NCI-H2196 treated with DMSO at 0.1 percent for 48 hours (cell line): ENCODE measurements around the gene SLC4A1.
"Not testable (repeated sequence)": the region's sequence is repeated elsewhere in the genome, so short reads cannot be mapped to it uniquely, and the experiment has no call there.

Experiments used
- DNase-seq: peaks from one replicate; lab custom pipeline; 2025; ENCODE audit not compliant: unreplicated experiment; lab: John Stamatoyannopoulos, UW

SLC4A1 gene

DNA sequence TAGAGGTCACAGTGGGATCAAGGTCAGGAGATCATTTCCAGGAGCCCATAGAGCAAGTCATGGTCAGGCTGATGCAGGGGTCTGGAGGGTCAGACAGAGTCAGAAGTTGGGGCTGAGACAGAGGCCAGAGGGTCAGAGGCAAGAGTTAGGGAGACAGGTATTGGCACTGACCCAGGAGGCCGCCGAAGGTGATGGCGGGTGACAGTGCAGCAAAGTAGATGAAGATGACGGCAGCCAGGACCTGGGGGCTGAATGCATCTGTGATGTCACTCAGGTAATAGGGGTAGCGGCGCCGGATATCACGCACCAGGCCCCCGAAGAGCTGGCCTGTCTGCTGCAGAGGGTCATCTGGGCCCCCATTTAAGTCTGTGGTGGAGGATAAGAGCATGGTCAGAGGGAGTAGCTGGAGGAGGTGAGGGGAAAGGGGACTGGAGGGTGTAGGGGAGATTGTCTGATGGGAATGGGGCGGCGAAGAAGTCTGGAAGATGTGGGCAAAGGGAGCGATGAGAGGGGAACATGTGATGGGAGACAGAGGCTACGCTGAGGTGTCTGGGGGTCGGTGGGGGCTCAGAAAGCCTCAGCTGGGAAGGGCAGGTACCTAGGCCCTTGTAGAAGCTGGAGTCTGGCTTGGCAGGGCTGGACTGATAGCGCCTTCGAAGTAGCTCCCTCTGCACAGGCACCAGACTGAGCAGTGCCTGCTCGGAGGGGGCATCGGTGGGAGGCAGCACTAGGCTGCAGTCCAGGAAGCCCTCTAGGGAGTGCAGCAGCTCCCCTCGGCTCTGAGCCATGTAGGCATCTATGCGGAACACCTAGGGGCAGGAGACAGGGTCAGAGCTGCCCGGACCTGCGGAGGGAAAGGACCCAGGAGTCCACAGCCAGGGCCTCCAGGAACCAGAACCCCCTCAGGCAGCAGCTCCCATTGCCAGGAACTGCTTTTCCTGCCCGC is 9.8 kb downstream of the SLC4A1 start:
- no peak for DNase-seq

DNA sequence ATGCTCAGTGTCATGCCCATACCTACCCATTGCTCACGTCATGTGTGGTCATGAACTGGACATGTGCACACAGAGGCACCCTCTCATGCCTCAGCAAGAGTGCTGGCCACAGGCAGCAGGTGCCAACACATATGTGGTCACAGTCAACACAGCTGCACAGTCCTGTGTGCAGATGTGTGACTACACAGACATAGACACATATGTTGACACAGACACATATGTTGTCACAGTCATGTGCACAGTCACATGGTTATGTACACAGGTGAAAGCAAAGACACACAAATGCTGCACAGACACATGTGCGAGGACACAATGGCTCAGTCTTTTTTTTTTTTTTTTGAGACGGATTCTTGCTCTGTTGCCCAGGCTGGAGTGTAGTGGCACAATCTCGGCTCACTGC is 11.3 kb downstream of the SLC4A1 start:
- no peak for DNase-seq

DNA sequence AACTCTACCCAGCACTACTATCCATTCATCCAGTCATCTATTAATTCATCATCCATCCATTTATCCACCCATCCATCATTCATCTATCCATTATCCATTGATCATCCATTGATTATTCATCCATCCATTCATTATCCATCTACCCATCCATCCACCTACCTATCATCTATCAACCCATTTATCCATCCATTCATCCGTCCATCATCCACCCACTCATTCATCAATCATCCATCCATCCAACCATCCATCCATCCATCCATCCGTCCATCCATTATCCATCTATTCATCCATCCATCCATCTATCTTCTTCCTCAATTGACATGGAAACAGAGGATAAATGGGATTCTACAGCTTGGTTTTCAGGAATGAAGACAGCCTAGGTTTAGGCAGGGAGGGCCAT is 12.0 kb downstream of the SLC4A1 start:
- no peak for DNase-seq

DNA sequence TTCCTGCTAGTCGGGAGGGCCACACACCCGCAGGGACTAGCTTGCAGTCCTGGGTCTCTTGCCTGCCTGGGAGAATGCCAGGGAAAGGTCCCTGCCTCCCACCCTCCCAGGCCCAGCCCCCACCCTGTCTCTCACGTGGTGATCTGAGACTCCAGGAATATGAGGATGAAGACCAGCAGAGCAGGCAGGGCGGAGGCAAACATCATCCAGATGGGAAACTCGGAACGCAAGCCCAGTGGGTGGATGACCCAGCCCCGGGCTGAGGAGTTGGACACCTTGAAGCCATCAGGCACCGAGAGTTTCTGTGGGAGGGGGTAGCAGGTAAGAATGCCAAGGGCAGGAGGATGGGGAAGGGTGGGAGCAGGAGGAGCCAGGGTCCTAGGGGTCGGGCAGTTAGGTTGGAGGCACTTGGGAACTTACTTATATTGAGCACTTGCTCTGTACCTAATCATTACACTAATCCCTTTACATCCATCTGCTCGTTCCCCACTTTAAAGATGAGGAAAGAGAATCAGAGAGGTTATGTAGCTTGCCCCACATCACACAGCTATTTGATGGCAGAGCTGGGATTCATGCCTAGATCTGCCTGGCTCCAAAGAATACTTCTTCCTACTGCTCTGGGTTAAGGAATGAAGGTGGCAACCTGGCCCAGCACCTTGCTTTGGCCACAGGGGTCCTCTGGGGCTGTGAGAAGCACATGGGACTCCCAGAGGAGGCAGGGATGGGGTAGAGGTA is 13.4 kb downstream of the SLC4A1 start:
- DNase-seq: no peak

DNA sequence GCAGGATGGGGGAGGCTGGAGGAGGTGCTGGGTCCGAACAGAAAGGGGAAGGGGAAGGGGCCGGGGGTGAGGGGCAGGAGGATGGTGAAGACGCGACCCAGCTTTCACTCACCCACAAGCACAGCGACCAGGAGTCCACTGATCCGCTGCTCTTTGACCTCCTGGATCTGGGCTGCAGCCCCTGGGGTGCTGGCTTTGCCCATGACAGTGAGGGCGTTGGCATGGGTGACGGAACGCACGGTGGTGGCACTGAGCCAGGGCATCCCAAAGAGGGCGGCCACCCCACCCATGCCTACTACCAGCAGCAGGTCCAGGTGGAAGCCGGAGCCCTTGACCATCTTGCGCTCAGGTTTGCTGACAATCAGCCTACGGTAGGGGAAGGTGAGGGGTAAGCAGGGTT is 14.9 kb downstream of the SLC4A1 start:
- DNase-seq: no peak

DNA sequence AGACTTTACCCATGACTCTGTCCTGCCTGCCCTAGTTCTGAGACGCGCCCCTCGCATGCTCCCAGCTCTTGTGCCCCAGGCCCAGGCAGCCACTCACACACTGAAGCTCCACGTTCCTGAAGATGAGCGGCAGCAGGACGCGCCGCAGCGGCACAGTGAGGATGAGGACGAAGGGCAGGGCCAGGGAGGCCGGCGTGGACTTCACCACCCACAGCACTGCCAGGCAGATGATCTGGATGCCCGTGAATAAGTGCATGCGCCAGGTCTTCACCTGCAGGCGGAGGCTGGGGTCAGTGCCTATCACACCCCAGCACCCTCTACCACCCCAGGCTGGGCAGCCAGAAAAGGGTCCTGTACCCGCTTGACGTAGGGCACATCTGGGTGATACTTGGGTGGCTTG is 16.9 kb downstream of the SLC4A1 start:
- DNase-seq: no peak

DNA sequence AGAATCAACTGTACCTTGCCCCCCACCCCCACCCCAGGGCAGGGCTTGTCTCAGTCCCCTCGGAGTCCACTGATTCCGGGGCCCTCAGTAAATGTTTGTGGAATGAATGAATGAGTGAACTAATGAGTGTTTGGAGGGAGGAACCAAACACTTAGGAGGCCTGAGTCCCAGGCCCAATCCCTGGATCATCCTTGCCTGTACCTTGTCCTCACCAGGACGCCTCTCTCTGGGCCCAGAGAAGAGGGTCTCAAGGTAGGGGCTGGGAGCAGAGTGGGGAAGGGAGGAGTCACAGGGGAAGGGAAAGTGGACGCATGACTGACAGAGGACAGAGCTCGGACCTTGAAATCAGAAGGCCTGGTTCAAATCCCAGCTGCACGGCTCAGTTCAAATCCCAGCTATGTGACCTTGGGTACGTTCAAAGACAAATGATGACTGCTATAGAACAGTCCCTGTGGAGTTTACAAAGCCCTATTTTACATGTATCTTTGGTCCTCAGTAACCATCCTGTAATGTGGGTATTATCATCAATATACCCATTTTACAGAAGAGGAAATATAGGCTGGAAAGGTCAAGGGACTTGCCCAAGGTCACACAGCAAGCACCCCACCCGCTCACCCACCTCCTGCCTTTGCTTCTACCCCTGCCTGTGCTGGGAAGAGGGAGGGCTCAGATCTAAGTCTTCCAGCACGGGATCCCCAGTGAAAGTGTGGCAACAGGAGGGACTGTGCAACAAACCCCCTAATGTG is 18.3 kb downstream of the SLC4A1 start:
- no peak for DNase-seq

DNA sequence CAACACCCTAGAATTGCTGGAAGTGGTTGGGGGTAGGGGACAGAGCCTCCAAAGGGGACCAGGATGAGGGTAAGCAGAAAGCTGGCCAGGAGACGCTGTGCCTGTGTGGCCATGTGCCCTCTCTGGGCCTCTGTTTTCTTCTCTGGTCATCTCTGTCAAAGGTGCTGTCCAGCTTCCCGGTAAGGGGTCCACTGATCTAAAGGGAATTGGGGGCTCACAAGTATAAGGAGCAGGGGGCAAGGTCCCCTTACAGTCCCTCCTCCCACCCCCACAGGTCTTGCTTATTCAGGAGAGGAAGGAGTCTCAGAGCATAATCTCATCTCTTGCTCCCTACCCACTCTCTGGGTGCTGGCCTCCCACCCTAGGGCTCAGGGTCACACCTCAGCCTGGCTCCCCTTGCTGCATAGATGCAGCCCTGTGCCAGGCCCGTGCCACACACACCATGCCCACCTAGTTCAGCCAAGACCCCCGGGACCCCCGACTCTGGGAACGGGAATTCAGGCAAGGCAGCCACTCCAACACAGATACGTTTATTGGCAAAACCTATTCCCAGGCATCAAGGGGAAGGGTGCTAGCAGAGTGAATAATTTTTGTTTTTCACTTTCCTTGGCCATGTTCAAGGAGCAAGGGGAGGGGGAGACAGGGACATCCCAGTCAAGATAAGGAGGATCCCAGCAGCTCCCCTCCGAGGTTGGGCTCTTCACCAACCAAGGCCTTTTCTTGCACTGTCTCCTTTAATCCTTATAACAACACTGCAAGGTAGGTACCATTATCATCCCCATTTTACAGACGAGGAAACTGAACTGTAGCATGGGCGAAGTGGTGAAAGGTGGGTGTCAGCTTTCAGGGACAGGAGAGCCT is 19.8 kb downstream of the SLC4A1 start:
- DNase-seq: no peak

DNA sequence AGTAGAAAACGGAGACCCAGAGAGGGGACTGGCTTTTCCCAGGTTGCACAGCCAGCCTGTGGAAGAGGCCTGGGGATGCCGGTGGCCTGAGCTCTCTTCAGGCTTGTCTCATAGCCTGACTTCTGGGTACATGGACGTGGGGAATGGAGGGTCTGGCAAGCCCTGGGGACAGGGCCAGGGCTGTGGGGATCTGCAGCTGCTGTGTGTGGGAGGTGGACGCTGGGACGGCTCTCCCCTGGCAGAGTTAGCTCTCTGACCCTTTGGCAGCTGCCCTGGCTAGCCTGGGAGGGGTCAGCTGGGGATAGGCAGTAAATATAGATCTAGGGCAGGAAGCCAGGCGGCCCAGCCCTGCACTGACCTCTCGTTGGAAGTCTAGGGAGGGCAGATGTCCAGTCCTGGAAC is 20.5 kb downstream of the SLC4A1 start:
- no peak for DNase-seq

DNA sequence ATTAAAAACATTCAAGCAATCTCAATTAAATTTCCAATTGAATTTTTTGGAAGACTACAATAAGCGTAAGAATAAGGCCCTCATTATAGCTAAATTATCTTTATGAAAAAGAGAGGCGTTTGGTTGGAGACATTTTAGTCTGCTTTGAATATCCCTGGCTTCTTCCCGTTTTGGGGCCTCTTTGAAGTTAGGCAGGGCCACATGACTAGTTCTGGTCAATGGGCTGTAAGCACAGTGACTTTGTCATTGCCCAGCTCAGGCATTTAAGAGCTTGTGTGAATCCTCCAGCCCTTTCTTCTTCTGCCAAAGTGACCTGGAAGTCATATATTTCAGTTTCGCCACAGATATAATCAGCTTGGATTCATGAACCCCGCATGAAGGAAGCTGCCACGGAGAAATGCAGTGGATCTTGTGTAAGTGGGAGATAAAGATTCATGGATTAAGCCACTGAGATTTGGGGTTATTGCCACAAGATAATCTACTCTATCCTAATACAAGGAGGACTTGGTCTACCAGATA is 26.8 kb downstream of the SLC4A1 start:
- DNase-seq: no peak

DNA sequence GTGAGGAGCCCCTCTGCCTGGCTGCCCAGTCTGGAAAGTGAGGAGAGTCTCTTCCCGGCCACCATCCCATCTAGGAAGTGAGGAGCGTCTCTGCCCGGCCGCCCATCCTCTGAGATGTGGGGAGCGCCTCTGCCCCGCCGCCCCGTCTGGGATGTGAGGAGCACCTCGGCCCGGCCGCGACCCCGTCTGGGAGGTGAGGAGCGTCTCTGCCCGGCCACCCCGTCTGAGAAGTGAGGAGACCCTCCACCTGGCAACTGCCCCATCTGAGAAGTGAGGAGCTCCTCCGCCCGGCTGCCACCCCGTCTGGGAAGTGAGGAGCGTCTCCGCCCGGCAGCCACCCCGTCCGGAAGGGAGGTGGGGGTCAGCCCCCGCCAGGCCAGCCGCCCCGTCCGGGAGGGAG is 30.0 kb downstream of the SLC4A1 start:
- not testable (repeated sequence) for DNase-seq

DNA sequence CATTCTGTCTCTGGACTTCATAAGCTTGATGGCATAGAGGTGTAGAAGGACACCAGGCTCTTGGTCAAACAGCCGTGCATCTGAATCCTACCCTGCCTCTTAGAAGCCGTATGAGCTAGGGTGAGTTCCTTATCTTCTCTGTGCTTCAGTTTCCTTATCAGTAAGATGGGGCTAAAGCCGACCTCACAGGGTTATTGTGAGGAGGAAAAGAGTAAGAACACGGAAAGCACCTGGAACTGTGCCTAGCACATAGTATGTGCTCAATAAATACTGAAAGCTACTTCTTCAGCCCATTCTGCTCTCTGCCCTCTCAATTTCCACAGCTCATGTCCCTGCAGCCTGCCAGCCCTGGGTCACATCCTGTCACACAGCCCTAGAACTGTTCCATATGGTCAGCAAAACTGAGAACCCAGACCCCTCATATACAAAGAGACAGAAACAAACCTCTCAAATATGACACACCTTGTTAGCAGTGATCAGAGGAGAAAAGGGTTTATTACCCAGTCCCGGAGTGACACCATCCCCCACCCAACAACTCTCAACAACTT is 31.4 kb downstream of the SLC4A1 start:
- DNase-seq: no peak

DNA sequence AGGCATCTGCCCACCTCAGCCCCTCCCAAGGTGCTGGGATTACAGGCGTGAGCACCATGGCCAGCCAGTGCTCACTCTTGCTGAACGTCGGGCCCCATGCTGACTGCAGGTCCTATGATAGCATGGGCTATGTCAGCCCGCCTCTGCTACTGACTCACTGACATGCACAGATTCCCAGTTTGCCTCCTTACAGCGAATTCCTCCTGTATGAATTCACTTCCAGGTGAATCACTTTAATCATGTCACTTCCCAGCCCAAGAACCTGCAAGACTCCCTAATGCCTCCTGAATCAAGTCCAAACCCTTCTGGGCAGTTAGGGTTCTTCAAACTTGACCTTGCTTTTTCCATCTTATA is 32.4 kb downstream of the SLC4A1 start:
- no peak for DNase-seq

DNA sequence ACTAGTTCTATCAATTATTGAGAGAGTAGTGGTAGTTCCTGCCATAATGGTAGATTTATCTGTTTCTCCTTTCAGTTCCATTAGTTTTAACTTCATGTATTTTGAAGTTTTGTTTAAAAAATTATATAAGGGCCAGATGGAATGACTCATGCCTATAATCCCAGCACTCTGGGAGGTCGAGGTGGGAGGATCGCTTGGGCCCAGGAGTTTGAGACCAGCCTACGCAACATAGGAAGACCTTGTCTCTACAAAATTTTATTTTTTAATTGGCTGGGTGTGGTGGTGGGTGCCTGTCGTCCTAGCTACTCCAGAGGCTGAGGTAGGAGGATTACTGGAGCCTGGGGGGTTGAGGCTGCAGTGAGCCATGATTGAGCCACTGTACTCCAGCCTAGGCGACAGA is 34.4 kb downstream of the SLC4A1 start:
- no peak for DNase-seq

DNA sequence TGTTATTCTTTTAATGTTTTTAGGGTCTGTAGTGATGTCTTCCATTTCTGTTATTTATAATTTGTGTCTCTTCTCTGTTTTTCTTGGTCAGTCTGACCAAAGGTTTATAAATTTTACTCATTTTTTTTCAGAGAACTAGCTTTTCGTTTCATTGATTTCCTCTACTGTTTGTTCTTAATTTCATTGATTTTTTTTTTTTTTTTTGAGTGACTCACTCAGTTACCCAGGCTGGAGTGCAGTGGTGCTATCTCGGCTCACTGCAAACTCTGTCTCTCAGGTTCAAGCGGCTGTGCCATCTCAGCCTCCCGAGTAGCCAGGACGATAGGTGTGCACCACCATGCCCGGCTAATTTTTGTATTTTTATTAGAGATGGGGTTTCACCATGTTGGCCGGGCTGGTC is 35.9 kb downstream of the SLC4A1 start:
- DNase-seq: no peak

DNA sequence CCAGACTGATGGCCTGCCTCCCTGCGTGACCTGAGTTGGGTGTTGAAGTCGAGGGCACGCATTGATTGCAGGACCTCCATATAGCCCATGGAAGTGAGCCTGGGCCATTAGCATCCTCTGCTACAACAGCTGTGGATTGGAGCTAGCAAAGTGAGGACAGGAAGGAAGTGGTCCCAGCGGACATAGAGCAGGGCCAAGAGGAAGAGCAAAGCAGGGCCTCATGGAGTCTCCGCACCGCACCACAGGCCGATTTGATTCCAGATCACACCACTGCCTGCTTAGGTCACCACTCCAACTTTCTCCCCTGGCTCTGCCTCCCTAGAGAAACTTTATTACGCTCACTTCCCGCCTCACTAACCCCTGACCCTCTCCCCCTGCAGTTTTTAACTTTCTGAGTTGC is 37.8 kb downstream of the SLC4A1 start:
- DNase-seq: no peak

DNA sequence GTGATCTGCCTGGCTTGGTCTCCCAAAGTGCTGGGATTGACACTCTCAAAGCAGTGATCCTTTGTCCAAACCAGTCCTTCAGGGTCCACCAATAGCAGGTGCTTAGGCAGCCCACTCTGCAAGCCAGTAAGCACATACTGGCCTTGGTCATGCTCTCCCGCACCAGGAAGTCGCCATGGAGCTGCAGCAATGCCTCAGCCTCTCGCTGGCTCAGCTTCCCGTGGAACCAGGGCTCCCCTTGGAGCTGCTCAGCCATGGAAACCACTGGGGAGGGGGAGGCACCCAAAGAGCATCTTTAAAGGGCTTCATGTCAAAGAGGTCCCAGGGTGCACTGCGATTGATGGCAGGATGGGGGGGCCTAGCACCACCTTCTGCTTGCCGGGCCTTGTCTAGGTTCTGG is 38.8 kb downstream of the SLC4A1 start:
- DNase-seq: no peak

DNA sequence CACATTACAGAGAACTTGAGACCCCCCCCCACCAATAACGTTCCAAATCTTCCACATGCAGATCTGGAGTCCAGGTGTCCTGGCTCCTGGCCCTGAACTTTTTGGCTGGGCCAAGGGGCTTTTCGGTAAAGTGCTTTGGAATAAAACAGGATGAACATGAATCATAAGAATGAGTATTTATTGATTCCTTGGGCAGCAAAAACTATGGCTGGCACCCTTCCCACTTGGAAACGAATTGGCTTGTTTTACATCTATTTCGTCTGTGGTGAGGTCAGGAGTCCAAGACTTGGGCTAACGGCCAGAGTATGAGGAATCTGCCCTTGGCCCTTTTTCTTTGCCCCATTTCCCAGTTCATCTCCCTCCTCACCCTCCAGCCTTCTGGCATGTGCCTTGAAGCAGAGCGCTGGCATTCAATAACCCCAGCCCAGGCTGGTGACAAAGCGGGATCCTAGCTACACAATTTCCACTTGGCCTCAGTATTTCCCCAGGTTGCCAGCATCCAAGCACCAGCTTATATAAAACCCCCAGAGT is 44.3 kb downstream of the SLC4A1 start:
- no peak for DNase-seq

DNA sequence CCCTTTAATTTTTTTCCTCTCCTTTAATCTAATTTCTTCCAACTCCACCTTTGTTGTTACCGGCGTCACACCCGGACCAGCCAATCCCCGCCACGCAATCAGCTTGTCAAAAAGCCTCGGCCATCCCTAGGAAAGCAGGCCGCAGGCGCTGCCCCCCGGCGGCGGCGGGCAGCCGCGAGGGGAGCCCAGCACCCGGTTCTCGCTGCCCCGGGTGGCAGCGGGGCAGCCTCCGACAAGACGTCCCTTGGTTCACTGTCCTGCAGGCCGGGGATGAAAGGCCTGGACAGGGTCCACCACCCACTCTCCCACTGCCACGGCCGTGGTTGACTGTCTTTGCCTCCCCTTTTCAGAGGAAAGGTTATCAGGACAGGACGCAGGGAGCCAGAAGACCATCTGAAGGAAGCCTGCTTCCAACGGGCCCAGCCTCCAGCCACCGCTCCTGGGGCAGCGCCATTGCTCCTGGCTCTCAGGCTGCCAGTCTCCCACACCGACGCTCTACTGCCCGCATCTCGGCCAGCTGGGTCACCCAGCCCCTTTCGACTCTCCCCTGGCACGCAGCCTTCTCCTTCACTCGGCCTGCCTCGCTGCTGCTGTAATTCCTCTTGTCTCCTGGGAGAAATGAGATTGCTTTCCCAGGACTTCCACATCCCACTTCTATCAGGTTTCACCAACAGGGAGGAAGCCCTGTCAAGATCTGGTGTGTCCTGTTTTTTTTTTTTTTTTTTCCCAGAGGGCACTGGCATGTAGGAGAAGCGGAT is 45.6 kb downstream of the SLC4A1 start:
- DNase-seq: peak; percentile 49

DNA sequence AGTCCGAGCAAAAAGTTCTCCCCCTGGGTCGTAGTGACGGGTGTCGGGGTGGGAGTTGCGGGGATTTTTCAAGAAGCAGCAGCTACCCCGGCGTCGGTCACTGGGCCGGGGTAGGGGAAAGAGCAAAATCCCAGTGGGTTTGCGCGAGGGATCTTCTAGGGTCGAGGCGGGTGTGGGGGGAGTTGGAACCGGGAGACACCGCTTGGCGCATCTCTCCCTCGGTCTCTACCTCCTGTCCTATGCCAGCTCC is 46.1 kb downstream of the SLC4A1 start:
- no peak for DNase-seq
